GM18517 (cell line): Measurements from ENCODE around the gene SPRYD4.
A peak's percentile ranks its signal among the peaks of the same experiment; 100 is the strongest.
"Not testable (repeated sequence)": the region's sequence is repeated elsewhere in the genome, so short reads cannot be mapped to it uniquely, and the experiment has no call there.

Experiments used
- ATAC-seq: cut with Tn5 transposase; IDR thresholded peaks from one replicate; pipeline ENCODE4 v1.9.1; 2021; ENCODE audit warnings: mild to moderate bottlenecking, moderate library complexity; ENCODE audit not compliant: unreplicated experiment

Gene SPRYD4

GRCh38 chr12:56476143-56476542, 7.8 kb downstream of the SPRYD4 start:
- no peak for ATAC-seq

GRCh38 chr12:56476972-56477432, 8.6 kb downstream of the SPRYD4 start:
- no peak for ATAC-seq

GRCh38 chr12:56477521-56478225, 9.3 kb downstream of the SPRYD4 start:
- ATAC-seq, result no peak

- no peak for ATAC-seq
These were observed 11.2 kb downstream of the SPRYD4 start for GRCh38 chr12:56479625-56480024.

GRCh38 chr12:56484566-56484965, 16.2 kb downstream of the SPRYD4 start:
- no peak for ATAC-seq

GRCh38 chr12:56486694-56487093, 18.3 kb downstream of the SPRYD4 start:
- ATAC-seq, result no peak

GRCh38 chr12:56487448-56488040, 19.2 kb downstream of the SPRYD4 start:
- peak; percentile 28 for ATAC-seq

- peak; percentile 94 for ATAC-seq
These were observed 19.9 kb downstream of the SPRYD4 start, which contains the start of gene GLS2 for GRCh38 chr12:56488041-56488955. TSS of gene GLS2 (minus strand) at chr12:56488161. CDS start at chr12:56488118, 43 bp downstream.

GRCh38 chr12:56490360-56490759, 22.0 kb downstream of the SPRYD4 start:
- ATAC-seq, result no peak

GRCh38 chr12:56493409-56494105, 25.2 kb downstream of the SPRYD4 start:
- not testable (repeated sequence) for ATAC-seq

- not testable (repeated sequence) for ATAC-seq
These were observed 25.7 kb downstream of the SPRYD4 start for GRCh38 chr12:56494106-56494415.

- not testable (repeated sequence) for ATAC-seq
These were observed 26.1 kb downstream of the SPRYD4 start for GRCh38 chr12:56494481-56494880.

- ATAC-seq, result not testable (repeated sequence)
These were observed 28.3 kb downstream of the SPRYD4 start for GRCh38 chr12:56496704-56497103.

GRCh38 chr12:56498126-56498902, 29.9 kb downstream of the SPRYD4 start:
- ATAC-seq, result not testable (repeated sequence)

GRCh38 chr12:56499452-56499851, 31.1 kb downstream of the SPRYD4 start:
- ATAC-seq, result not testable (repeated sequence)

- not testable (repeated sequence) for ATAC-seq
These were observed 31.5 kb downstream of the SPRYD4 start for GRCh38 chr12:56499879-56500278.

- ATAC-seq, result no peak
These were observed 42.4 kb downstream of the SPRYD4 start for GRCh38 chr12:56510786-56511185.

GRCh38 chr12:56514014-56514318, 45.6 kb downstream of the SPRYD4 start:
- not testable (repeated sequence) for ATAC-seq

GRCh38 chr12:56517854-56518253, 49.5 kb downstream of the SPRYD4 start:
- no peak for ATAC-seq

GRCh38 chr12:56518570-56518969, 50.2 kb downstream of the SPRYD4 start:
- no peak for ATAC-seq
